NOMO-1 treated with DMSO at 0.1 percent for 48 hours (cell line): ENCODE measurements around the gene PARN.

Experiments
- DNase-seq: peaks from one replicate; lab custom pipeline; 2025; ENCODE audit not compliant: unreplicated experiment; lab: John Stamatoyannopoulos, UW

Gene PARN

GRCh38 chr16:14500791-14501190 lies 129.3 kb downstream of the PARN start:
- DNase-seq, result no peak

GRCh38 chr16:14499110-14499509 lies 130.9 kb downstream of the PARN start:
- DNase-seq, result no peak

- DNase-seq, result no peak
These were observed 132.6 kb downstream of the PARN start for GRCh38 chr16:14497245-14498082.

GRCh38 chr16:14496786-14497185 lies 133.3 kb downstream of the PARN start:
- DNase-seq, result no peak

GRCh38 chr16:14496047-14496770 lies 133.9 kb downstream of the PARN start:
- no peak for DNase-seq

- DNase-seq, result no peak
These were observed 134.6 kb downstream of the PARN start for GRCh38 chr16:14495213-14496046.

GRCh38 chr16:14494396-14494966 lies 135.6 kb downstream of the PARN start:
- DNase-seq, result no peak

GRCh38 chr16:14493791-14494190 lies 136.3 kb downstream of the PARN start:
- DNase-seq, result no peak

- no peak for DNase-seq
These were observed 137.4 kb downstream of the PARN start for GRCh38 chr16:14492614-14493013.

GRCh38 chr16:14491861-14492529 lies 138.1 kb downstream of the PARN start:
- DNase-seq, result no peak

GRCh38 chr16:14490235-14490634 lies 139.8 kb downstream of the PARN start:
- DNase-seq, result no peak

GRCh38 chr16:14489460-14489859 lies 140.6 kb downstream of the PARN start:
- DNase-seq, result no peak

GRCh38 chr16:14487579-14487978 lies 142.5 kb downstream of the PARN start:
- DNase-seq, result peak; percentile 4

- DNase-seq, result no peak
These were observed 143.3 kb downstream of the PARN start for GRCh38 chr16:14486520-14487303.

- DNase-seq, result no peak
These were observed 144.1 kb downstream of the PARN start for GRCh38 chr16:14485811-14486519.

GRCh38 chr16:14485121-14485551 lies 144.9 kb downstream of the PARN start:
- no peak for DNase-seq

GRCh38 chr16:14483819-14484385 lies 146.2 kb downstream of the PARN start:
- DNase-seq, result no peak

GRCh38 chr16:14476183-14476582 lies 153.9 kb downstream of the PARN start:
- no peak for DNase-seq
